Measurements from ENCODE around the gene ULK4.

GRCh38 chr3:41523897-41524296, 438.0 kb downstream of the ULK4 start:
- TF ChIP-seq CTCF (IDR thresholded peaks at IDR 0.05; ENCODE audit: insufficient read depth, low read length) = no peak
- TF ChIP-seq POLR2AphosphoS5 (IDR thresholded peaks at IDR 0.05; ENCODE audit: low read depth) = no peak
